Fibroblast of the aortic adventitia (primary cell): ENCODE measurements around the gene PSORS1C1. TPM values are rescaled to one million over a fixed set of nuclear protein-coding genes. Genes with fewer than 3 reads are reported as not detected.

ENCODE experiments used
- DNase-seq: peaks from one replicate; pipeline ENCODE4 v3.0.0-alpha.2; 2010; ENCODE audit warnings: low read depth
- H3K4me3 ChIP-seq: 2 replicates; pipeline ENCODE4 v1.5.1; 2011; ENCODE audit warnings: low read depth, mild to moderate bottlenecking, control low read depth, low read length, moderate library complexity
- total RNA-seq: library from RNA; depleted of rRNA; stranded (reverse); fragments of >200 nt; gene quantifications from 2 replicates; pipeline ENCODE4 v1.2.3, GENCODE V29; 2012; ENCODE audit warnings: low replicate concordance
- TF ChIP-seq, protein P1 (sequence below): IDR thresholded peaks from 2 replicates; pipeline ENCODE4 v1.5.1; 2011; ENCODE audit warnings: mild to moderate bottlenecking, low read length, control low read depth, inconsistent platforms; ENCODE audit not compliant: insufficient read depth

The PSORS1C1 gene
- total RNA-seq, 1 donor = 1.2 TPM

DNA sequence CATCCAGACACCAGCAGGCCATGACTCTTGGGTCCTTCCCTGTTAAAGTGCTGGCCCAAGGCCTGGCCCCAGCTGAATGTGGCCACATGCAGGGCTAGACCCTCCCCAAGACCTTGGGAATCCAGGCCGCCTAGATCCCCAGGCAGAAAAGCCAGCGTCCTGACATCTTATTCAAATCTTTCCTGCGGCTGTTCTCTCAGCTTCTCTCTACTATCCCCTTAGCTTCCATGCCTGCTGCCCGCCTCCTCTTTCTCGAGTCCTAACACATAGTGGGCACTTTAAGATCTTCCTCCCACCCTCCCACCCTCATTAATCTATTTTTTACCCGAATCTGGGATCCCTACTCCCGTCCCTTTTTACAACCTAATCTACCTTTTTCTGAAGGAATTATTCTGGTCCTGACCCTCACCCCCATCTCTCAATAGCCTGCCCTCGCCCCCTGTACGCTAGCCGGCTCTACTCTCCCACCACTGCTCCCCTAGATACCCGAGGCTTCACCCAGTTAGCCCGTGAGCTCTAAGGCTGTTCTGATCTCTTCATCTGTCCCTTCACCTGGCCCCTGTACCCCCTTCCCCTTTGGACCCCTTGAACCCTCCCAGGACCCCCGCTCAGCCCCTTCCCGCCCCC, 43.0 kb downstream of the PSORS1C1 start, which contains the start of gene CCHCR1:
CCHCR1 (minus strand) TSS at position 290 of the 627 bp plus-strand sequence; CDS start at position 88, 202 bp downstream.
- DNase-seq = no peak
- peak within 1 kb of the TSS; percentile 84 for H3K4me3 ChIP-seq

DNA sequence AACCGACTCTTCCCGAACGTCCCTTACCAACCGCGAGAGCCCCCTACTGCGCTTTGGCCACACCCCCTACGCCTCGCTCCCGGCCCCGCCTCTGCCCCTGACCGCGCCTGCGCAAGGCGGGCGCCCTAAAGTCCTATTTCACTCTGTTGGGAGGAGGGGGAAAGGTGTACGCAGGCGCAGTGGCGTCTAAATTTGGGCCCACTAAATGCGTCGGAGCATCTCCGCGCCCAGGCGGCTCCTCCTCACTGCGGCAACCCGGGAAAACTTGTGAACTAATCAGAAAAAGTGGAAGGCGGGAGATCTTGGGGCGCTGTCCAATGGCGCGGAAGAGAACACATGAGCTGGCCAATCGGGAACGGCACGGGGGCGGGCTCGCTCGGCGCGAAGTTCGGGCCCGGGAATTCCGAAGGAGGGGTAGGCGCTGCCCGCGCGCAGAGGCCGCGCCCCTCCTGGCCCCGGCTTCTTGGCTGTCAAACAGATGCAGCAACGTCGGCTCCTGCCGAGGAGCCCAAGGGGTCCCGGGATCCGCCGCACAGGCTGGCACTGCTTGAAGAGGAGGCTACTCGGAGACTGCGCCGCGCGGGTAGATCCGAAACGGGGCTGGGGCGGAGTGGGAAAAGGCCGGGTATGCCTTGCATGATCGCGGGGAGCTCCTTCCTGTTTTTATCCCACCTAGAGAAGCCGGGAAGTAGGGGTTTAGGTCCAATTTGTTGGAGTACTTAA, 43.7 kb downstream of the PSORS1C1 start, which contains the start of gene TCF19:
TCF19 (plus strand) TSS at position 450 of the 723 bp plus-strand sequence. CDS start 881 bp downstream, outside the sequence.
- H3K4me3 ChIP-seq = peak within 1 kb of the TSS; percentile 84
- TF ChIP-seq, protein P1, sequence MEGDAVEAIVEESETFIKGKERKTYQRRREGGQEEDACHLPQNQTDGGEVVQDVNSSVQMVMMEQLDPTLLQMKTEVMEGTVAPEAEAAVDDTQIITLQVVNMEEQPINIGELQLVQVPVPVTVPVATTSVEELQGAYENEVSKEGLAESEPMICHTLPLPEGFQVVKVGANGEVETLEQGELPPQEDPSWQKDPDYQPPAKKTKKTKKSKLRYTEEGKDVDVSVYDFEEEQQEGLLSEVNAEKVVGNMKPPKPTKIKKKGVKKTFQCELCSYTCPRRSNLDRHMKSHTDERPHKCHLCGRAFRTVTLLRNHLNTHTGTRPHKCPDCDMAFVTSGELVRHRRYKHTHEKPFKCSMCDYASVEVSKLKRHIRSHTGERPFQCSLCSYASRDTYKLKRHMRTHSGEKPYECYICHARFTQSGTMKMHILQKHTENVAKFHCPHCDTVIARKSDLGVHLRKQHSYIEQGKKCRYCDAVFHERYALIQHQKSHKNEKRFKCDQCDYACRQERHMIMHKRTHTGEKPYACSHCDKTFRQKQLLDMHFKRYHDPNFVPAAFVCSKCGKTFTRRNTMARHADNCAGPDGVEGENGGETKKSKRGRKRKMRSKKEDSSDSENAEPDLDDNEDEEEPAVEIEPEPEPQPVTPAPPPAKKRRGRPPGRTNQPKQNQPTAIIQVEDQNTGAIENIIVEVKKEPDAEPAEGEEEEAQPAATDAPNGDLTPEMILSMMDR = no peak
- peak; percentile 99 for DNase-seq

More for the DNA sequence above, 43.0 kb downstream of the PSORS1C1 start, which contains the start of gene CCHCR1:
- TF ChIP-seq, protein P1 = no peak

DNA sequence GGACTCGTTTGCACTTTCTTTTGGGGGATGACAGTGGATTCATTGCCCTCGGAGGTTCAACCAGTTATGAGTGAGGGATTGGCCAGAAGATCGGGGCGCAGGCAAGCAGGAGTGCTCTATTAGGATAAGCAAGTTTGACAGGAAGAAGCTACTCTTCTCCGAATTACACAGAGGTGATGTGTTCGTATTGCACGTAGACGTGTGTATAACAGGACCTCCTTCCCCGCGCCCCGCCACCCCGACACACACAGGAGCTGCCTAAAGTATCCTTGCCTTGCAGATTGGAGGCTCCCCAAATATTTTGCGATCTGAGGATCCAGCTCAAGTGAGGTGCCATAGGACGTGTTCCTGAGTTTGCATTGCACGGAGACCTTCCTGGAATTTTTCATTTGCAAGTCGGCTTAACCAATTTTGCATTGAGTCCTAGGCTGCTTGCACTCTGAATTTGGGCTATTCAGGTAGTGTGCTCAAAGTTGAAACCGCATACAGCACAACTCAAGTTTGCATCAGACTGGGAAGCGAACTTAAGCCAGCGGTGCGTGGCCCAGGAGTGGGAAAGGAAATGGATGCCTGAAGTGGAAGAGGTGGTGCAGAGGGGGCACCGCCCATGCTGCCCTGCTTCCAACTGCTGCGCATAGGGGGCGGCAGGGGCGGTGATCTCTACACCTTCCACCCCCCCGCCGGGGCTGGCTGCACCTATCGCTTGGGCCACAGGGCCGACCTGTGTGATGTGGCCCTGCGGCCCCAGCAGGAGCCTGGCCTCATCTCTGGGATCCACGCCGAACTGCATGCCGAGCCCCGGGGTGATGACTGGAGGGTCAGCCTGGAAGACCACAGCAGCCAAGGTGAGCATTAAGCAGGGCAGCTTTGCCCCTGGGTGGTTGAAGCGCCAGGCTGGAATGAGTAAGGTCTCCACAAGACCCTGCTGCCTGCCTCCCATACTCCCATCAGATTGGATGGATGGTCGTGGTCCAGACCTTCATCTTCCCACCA, 44.6 kb downstream of the PSORS1C1 start:
- DNase-seq = peak; percentile 13
- peak overlapping the region; percentile 84 for H3K4me3 ChIP-seq
- TF ChIP-seq, protein P1 = peak; percentile 12

DNA sequence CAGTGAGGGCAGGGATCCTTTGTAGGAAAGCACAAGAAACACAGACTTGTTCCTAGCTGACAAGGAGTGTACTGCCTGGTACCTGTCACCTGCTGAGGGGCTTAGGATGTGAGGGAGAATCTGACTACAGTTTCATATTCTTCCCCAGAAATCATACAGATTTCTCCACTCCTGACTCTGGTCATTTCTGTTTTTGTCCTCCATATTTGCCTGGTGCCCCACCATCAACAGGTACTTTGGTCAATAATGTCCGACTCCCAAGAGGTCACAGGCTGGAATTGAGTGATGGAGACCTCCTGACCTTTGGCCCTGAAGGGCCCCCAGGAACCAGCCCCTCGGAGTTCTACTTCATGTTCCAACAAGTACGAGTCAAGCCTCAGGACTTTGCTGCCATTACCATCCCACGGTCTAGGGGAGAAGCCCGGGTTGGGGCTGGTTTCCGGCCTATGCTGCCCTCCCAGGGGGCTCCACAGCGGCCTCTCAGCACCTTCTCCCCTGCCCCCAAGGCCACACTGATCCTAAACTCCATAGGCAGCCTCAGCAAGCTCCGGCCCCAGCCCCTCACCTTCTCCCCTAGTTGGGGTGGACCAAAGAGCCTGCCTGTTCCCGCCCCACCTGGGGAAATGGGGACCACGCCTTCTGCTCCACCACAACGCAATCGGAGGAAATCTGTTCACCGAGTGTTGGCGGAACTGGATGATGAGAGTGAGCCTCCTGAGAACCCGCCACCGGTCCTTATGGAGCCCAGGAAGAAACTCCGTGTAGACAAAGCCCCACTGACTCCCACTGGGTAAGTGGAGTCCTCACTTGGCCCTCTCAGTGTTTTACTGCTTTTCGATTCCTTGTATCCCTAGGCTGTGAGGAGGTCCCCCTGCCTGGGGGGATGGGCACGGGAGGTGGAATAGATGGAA, 46.9 kb downstream of the PSORS1C1 start:
- H3K4me3 ChIP-seq = no peak overlapping the region
- no peak for DNase-seq
- TF ChIP-seq, protein P1 = no peak

DNA sequence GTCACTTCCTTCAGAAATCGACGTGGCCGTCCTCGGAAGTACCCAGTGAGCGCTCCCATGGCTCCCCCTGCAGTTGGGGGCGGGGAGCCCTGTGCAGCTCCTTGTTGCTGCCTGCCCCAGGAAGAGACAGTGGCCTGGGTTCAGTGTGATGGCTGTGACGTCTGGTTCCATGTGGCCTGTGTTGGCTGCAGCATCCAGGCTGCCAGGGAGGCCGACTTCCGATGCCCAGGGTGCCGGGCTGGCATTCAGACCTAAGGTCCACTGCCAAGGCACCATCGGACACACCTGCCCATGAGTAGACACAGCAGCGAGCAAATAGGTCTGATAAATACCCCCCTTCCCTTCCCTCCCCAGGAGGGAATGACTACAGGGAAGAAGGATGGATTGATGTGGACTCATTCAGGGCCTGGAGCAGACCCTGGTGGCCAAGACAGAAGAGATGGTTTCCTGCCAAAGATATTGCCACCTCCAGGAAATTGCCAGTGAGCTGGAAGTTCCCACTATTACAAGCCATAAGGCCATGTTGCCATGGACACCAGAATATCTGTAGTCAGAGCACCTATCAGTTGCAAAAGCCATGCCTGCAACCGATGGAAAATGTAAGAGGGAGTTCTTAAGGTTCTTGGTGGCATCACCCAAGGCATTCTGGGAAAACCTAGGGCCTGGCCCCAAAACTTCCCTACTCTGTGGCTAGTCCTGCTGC, 48.0 kb downstream of the PSORS1C1 start:
- TF ChIP-seq, protein P1 = no peak
- no peak overlapping the region for H3K4me3 ChIP-seq
- DNase-seq = no peak
